ENCODE results near the gene CHMP3. TPM values are rescaled to one million over a fixed set of nuclear protein-coding genes. Genes with fewer than 3 reads are reported as not detected.

Gene CHMP3
- total RNA-seq, 2 experiments from 2014 or later: 8.5 to 27.2 TPM

GRCh38 chr2:86454238-86454637 is 109.0 kb downstream of the CHMP3 start:
- Histone ChIP-seq H3K9me3 (ENCODE audit: low read length) (no peaks in the 10 kb centered on the region), H3K4me2 (ENCODE audit: low read length) (no peak overlapping the region), H2AFZ (ENCODE audit: low read length) (no peak overlapping the region), H3K27ac (ENCODE audit: low read depth, low read length, poor library complexity, severe bottlenecking) (no peak overlapping the region), H3K4me1 (ENCODE audit: insufficient read depth, low read length, poor library complexity, severe bottlenecking) (no peaks in the 10 kb centered on the region), H3K4me3 (ENCODE audit: low read depth, low read length, poor library complexity, severe bottlenecking) (no peak overlapping the region), H3K79me2 (ENCODE audit: insufficient read depth, low read depth, low read length) (no peaks in the 10 kb centered on the region; the same call in 1 of the 2 replicates), H3K9me2 (ENCODE audit: insufficient read depth, low read length) (no peaks in the 10 kb centered on the region), H3K36me3 (ENCODE audit: insufficient read depth, low read length) (peaks cover 94% of the 10 kb centered on the region), H4K20me1 (ENCODE audit: insufficient read depth, low read length) (no peaks in the 10 kb centered on the region)
- ChIA-PET POLR2A (interaction anchor here (2.4 kb wide), 1 partner anchor 13 kb away, joined by 13 read pairs; the partner anchor contains the start of gene KDM3A), CTCF (ENCODE audit: unreplicated experiment) (no interaction called here)
- intact Hi-C loops (cut with micrococcal nuclease; ENCODE audit: unreplicated experiment): no loop called here
- no peak for DNase-seq (ENCODE audit: low spot score)
- no TSS peak for BruUV-seq (replicated peaks)
- TF ChIP-seq CTCF (conservative IDR thresholded peaks at IDR 0.05; ENCODE audit: low read length) (no peak), EZH2phosphoT487 (IDR thresholded peaks at IDR 0.05; ENCODE audit: borderline replicate concordance, low read depth, low read length) (no peak)

GRCh38 chr2:86453836-86454235 is 109.4 kb downstream of the CHMP3 start:
- Histone ChIP-seq H3K4me1 (ENCODE audit: insufficient read depth, low read length, poor library complexity, severe bottlenecking) (no peaks in the 10 kb centered on the region), H2AFZ (ENCODE audit: low read length) (no peak overlapping the region), H3K9me2 (ENCODE audit: insufficient read depth, low read length) (no peaks in the 10 kb centered on the region), H3K27ac (ENCODE audit: low read depth, low read length, poor library complexity, severe bottlenecking) (no peak overlapping the region), H3K4me2 (ENCODE audit: low read length) (no peak overlapping the region), H3K4me3 (ENCODE audit: low read depth, low read length, poor library complexity, severe bottlenecking) (no peak overlapping the region), H3K9me3 (ENCODE audit: low read length) (no peaks in the 10 kb centered on the region), H4K20me1 (ENCODE audit: insufficient read depth, low read length) (no peaks in the 10 kb centered on the region), H3K36me3 (ENCODE audit: insufficient read depth, low read length) (peaks cover 94% of the 10 kb centered on the region), H3K79me2 (ENCODE audit: insufficient read depth, low read depth, low read length) (no peaks in the 10 kb centered on the region; the same call in 1 of the 2 replicates)
- DNase-seq (ENCODE audit: low spot score): no peak
- CTCF ChIA-PET (ENCODE audit: unreplicated experiment): no interaction called here
- POLR2A ChIA-PET: interaction anchor here (2.4 kb wide), 1 partner anchor 13 kb away, joined by 13 read pairs; the partner anchor contains the start of gene KDM3A
- BruUV-seq (replicated peaks): no TSS peak
- TF ChIP-seq EZH2phosphoT487 (IDR thresholded peaks at IDR 0.05; ENCODE audit: borderline replicate concordance, low read depth, low read length): no peak
- no peak for TF ChIP-seq CTCF (conservative IDR thresholded peaks at IDR 0.05; ENCODE audit: low read length)
- intact Hi-C loops (cut with micrococcal nuclease; ENCODE audit: unreplicated experiment): no loop called here

Small RNAs within 50 kb of the gene (small RNA-seq; reads per million reads assigned to genes)
- not detected for gene RNU6-640P

Other genes starting within 250 kb of the CHMP3 start
- gene REEP1, start 225.8 kb downstream of the CHMP3 start, total RNA-seq (2014; rRNA removed; shearing (Covaris generic)): not detected in 2 replicates
- not detected in 2 replicates for gene REEP1, start 225.8 kb downstream of the CHMP3 start, total RNA-seq (2022)
- 14.5 and 30.6 TPM in 2 replicates for gene KDM3A, start 122.1 kb downstream of the CHMP3 start, total RNA-seq (2014; rRNA removed; shearing (Covaris generic))
- 39.5 and 55.7 TPM in 2 replicates for gene KDM3A, start 122.1 kb downstream of the CHMP3 start, total RNA-seq (2022)
- gene RNF103, start 60.4 kb upstream of the CHMP3 start, total RNA-seq (2014; rRNA removed; shearing (Covaris generic)): 11.8 and 12.9 TPM in 2 replicates
- gene RNF103, start 60.4 kb upstream of the CHMP3 start, total RNA-seq (2022): 17.2 and 18.4 TPM in 2 replicates
- 55.2 and 60.6 TPM in 2 replicates for gene RMND5A, start 156.8 kb upstream of the CHMP3 start, total RNA-seq (2014; rRNA removed; shearing (Covaris generic))
- 62.7 and 73.7 TPM in 2 replicates for gene RMND5A, start 156.8 kb upstream of the CHMP3 start, total RNA-seq (2022)
- not detected in 2 replicates for gene CD8A, start 227.5 kb upstream of the CHMP3 start, total RNA-seq (2014; rRNA removed; shearing (Covaris generic))
- not detected in 2 replicates for gene CD8A, start 227.5 kb upstream of the CHMP3 start, total RNA-seq (2022)

All from OCI-LY7 (cell line).